Gastroesophageal sphincter (tissue), 3 donors: ENCODE results near the gene C3.

Experiments used
- CTCF ChIP-seq, 4 experiments: fragments of 200-600 bp in 2 of 4; fragments of 450-650 bp in 2 of 4; sonication (generic) in 1 of 4; IDR thresholded peaks; one replicate each; pipeline ENCODE4 v1.5.1; 2017 to 2019; ENCODE audit warnings: antibody characterized with exemption in 4 of 4, mild to moderate bottlenecking in 2 of 4, moderate library complexity in 2 of 4
- EP300 ChIP-seq: sonication (generic); formaldehyde crosslinking; IDR thresholded peaks from one replicate; pipeline ENCODE4 v1.6.1; 2017; ENCODE audit warnings: antibody characterized with exemption, mild to moderate bottlenecking
- POLR2A ChIP-seq, 2 donors: fragments of 450-650 bp; IDR thresholded peaks; one replicate each; pipeline ENCODE4 v1.6.1; 2017; ENCODE audit warnings: antibody characterized with exemption in 2 of 2, mild to moderate bottlenecking in 2 of 2, moderate library complexity in 1 of 2
- POLR2AphosphoS5 ChIP-seq: sonication (generic); formaldehyde crosslinking; IDR thresholded peaks from one replicate; pipeline ENCODE4 v1.6.1; 2017; ENCODE audit warnings: antibody characterized with exemption

- TF ChIP-seq EP300 (no peak), CTCF (IDR thresholded peaks at IDR 0.05) (no peak), POLR2AphosphoS5 (no peak), POLR2A (IDR thresholded peaks at IDR 0.05) (no peak)
Measured at GRCh38 chr19:6719540-6719861, 949 bp downstream of the C3 start.
